DOHH2 (cell line): ENCODE data around the gene TTC23.
"Not testable (repeated sequence)": the region's sequence is repeated elsewhere in the genome, so short reads cannot be mapped to it uniquely, and the experiment has no call there.

Experiments used
- CTCF ChIP-seq: fragments of 200-600 bp; sonication (generic); IDR thresholded peaks from one replicate; pipeline ENCODE4 v1.5.1; 2014; ENCODE audit warnings: antibody characterized with exemption, mild to moderate bottlenecking, low read depth, low read length; ENCODE audit not compliant: poor library complexity, severe bottlenecking
- EZH2phosphoT487 ChIP-seq: fragments of 200-600 bp; sonication (generic); IDR thresholded peaks from 2 replicates; pipeline ENCODE4 v1.6.1; 2017; ENCODE audit warnings: borderline replicate concordance, mild to moderate bottlenecking, antibody characterized with exemption, low read length, moderate library complexity, mixed read lengths

GRCh38 chr15:99111641-99112040 lies 137.7 kb downstream of the TTC23 start:
- not testable (repeated sequence) for TF ChIP-seq CTCF, EZH2phosphoT487
